NCI-H128 (cell line): ENCODE measurements around the gene GUCA1C.

Experiments
- DNase-seq: peaks from one replicate; lab custom pipeline; 2025; ENCODE audit not compliant: unreplicated experiment; lab: John Stamatoyannopoulos, UW

The GUCA1C gene, protein sequence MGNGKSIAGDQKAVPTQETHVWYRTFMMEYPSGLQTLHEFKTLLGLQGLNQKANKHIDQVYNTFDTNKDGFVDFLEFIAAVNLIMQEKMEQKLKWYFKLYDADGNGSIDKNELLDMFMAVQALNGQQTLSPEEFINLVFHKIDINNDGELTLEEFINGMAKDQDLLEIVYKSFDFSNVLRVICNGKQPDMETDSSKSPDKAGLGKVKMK

DNA sequence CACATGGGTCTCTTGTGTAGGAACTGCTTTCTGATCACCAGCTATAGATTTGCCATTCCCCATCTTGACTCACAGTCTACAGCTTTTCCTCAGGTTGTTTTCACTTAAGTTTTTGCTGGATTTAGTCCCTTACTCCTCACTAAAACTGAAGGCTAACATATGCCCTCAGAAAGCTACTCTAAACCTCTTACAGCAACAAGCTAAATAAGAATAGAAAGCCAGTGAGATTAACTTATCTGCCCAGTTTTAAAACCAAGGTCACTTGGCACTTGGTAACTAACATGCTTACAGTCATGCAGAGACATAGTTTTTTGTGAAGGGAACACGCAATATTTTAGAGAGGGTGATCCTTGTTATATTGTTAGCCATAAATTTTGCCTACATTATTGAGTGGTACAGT is at the start of gene GUCA1C:
Gene GUCA1C, minus strand, starts transcription at position 180 of the 400 bp plus-strand sequence. Its CDS starts 117 bp downstream, at position 63.
- DNase-seq: no peak

GRCh38 chr3:108998436-108998835 is 44.8 kb upstream of the GUCA1C start:
- no peak for DNase-seq

- DNase-seq: no peak
Observed at GRCh38 chr3:108985844-108986243, 32.2 kb upstream of the GUCA1C start.

GRCh38 chr3:108983051-108983450 is 29.4 kb upstream of the GUCA1C start:
- DNase-seq: no peak

GRCh38 chr3:108976058-108976457 is 22.4 kb upstream of the GUCA1C start:
- no peak for DNase-seq

DNA sequence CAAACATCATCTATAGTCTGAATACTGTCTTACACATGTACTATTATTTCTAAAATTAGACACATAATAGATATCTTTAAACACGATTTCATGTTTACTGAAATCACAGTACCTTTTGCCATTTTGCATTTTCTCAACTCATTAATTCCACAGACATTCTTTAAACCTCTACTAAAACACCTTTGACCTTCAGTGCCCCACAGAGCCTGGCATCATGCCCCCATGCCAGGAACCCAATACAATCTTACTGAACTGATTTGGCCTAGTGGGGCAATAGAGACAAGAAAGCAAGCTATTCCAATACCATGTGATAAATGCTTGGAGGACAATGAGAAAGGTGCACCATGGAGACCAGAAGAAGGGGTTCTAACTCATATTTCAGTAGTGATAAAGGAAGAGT is 19.3 kb upstream of the GUCA1C start:
- no peak for DNase-seq

DNA sequence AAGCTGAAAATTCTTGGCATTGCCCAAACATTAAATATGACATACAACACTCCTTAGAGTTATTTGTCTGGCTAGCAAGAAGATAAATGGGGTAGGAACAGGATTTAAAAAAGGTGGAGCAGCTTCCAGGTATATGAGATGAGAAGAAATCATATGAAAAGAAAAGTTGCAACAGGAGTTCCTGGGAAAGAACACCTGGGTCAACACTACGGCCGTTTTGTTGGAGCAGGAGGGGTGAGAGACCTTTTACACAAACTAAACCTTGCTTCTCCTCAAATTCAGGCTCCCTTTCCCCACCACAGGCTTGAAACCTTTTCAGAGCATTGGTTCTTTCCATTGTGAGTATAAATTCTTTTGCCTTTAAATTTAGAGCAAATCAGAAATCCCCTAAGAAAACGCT is 18.8 kb upstream of the GUCA1C start:
- DNase-seq: no peak

- peak; percentile 23 for DNase-seq
Observed at GRCh38 chr3:108970561-108970960, 16.9 kb upstream of the GUCA1C start.

DNA sequence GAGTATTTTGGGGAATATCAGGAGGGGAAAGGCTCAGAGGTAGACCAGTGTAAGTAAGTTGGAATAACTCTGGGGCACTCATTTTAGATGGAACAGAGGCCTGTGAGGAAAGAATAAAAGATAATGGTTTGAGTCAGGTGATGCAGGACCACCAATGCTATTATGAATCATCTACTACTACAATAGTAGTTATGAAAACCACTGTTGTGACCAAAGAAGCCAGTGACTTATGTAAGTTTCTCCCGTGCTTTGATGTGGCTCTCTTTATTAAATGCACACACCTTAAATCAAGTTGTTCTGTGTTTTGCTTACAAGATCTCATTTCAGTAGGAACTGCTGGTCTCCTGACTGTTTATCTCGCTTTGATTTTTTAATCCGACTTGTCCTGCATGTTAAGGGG is 13.1 kb upstream of the GUCA1C start:
- no peak for DNase-seq

GRCh38 chr3:108959017-108959416 is 5.3 kb upstream of the GUCA1C start:
- no peak for DNase-seq

- no peak for DNase-seq
Observed at GRCh38 chr3:108953210-108953609, 469 bp downstream of the GUCA1C start.

DNA sequence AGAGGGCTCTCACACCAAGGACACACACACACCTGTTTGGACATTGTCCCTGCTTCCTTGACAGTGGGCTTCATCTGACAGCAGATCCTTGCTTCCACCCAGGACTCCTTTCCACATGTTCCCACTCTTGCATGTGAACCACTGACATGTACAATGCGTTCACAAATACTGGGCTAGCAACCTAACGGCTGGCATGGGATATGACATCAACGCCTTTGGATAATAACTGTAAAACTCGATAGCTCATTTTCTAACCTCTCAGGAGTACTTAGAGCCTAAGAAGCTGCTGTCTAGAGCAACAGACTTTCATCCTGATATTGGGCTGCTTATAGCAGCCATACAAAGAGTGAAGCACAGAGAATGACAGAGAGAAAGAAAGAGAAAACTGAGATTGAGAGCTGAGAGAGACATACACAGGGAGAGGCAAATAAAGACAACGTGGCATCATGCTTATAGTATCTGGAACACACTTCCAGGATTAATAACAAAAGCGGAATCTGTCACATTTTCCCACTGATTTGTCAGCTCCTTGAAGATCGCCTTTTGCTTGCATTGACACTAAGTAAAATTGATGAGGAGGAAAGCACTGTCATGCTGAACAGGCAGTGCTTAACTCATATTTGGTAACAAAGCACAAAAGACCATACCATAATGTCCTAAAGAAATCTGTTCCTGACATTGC is 1.7 kb downstream of the GUCA1C start:
- DNase-seq: no peak

DNA sequence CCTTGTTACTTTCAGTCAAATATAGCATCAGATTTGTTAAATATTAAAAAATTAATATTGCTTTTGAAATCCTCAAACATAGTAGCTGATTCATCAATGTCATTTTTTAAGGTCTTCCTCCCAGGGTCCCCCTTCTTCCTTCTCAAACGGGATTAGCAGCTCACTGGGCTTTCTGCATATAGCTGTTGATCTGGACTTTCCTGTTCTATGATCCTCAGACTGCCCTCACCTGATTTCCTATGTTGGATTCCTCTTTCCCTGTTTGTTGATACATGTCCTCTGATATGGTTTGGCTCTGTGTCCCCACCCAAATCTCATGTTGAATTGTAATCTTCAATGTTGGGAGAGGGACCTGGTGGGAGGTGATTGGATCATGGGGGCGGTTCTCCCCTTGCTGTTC is 5.8 kb downstream of the GUCA1C start:
- no peak for DNase-seq

- DNase-seq: no peak
Observed at GRCh38 chr3:108946292-108947285, 7.1 kb downstream of the GUCA1C start.

- no peak for DNase-seq
Observed at GRCh38 chr3:108940568-108941263, 13.0 kb downstream of the GUCA1C start.

DNA sequence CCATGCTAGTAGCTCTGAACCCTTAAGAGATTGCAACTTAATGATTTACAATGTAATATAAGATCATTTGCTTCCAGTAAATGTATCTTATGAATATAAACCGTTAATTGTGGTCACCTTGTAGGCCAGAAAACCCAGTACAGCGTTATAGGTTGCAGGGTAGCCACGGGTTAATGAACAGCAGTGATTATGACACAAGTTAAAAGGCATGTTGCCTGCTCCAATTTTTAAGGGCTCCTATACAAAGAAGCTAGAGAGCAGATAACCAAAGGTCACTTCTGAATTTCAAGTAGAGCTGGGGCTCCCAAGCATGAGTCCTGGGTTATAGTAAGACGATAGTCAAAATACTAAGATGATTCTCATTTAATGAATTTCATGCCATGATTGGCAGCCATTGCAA is 13.5 kb downstream of the GUCA1C start:
- no peak for DNase-seq

- DNase-seq: no peak
Observed at GRCh38 chr3:108936924-108937689, 16.6 kb downstream of the GUCA1C start.

DNA sequence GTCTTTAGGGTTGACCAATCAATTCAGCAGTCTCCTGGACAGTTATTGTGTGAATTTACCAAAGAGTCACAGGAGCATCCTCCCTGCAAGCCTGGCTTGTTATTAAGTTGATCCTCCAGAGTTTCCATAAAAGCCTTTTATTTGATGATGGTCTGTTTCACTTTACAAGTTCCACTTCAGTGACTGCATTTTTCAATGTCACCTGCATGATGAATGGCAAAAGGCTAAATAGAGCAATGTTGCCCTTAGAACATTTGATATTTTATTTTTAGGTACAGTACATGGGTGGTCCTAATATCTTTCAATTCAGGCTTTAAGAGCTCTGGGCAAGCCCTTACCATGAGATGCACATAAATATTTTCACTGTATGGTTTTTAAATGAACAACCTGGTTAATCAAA is 22.6 kb downstream of the GUCA1C start:
- DNase-seq: no peak

GRCh38 chr3:108918866-108919265 is 34.8 kb downstream of the GUCA1C start:
- no peak for DNase-seq
